ENCODE data around the gene MYO1G.
A peak's percentile ranks its signal among the peaks of the same experiment; 100 is the strongest.
"Not testable (repeated sequence)": the region's sequence is repeated elsewhere in the genome, so short reads cannot be mapped to it uniquely, and the experiment has no call there.

The MYO1G gene

DNA sequence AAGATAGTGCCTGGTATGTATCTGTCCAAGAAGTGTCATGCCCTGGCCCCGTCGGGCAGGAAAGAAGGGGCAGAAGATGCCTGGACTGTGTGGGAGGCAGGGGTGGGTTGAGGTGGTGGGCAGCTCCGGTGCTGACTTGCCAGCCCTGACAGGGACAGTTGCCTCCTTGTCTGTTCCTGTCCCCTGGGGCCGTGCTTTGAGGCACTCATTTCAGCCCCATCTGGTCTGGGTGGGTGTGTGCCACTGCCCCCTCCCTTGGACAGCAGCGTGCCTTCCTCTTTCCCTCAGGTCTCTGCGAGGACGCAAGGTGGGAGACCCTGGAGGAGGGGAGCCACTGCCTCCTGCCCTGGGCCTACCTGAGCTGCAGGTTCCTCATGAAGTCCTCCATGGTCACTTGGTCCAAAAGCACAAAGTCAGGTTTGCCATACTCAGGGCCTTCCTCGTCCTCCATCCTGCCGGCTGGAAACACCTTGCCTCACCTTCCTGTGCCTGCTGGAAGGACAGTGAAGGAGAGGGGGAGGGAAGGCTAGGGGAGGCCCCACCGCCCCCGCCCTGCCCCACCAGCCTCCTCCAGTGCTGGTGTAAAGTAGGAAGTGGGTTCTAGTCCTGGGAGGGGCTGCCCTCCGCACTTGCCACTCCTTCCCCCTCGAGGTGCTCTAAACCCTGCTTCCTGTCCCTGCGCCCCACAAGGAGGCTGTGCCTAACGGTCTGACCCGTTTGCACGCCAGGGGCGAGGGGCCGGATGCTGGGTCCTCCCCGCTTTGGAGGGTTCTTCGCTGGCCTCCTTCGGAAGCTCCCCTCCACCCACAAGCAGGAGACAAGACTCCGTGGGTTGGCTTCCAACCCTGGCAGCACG lies at the start of gene MYO1G:
Gene MYO1G, minus strand, starts transcription at position 505 of the 856 bp plus-strand sequence. Its CDS starts 54 bp downstream, at position 451.
- no peak for DNase-seq

DNA sequence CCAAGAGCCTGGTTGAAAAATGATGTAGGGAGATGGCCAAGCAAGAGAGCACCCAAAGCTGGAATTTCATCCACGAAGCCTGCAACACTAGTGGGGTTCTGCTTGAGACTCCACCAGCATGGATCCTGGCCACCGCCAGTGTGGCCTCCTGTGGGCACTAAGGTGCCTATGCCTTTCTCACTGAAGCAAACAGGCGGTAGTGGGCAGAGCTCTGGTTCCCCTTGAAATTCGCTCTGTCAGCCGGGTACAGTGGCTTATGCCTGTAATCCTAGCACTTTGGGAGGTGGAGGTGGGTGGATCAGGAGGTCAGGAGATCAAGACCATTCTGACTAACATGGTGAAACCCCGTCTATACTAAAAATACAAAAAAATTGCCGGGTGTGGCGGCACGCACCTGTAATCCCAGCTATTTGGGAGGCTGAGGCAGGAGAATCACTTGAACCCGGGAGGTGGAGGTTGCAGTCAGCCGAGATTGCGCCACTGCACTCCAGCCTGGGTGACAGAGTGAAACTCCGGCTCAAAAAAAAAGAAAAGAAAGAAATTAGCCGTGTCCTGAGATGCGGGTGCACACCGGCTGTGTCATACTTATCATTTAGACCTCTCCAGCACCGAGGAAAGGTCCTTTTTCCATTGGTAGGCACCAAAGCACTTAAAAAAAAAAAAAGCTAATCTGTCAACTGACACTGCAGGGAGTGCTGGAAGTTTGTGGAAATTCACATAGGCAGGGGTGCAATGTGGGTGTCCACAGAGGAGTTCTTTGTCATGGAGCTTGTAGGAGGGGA lies 49.5 kb upstream of the MYO1G start:
- DNase-seq = no peak

DNA sequence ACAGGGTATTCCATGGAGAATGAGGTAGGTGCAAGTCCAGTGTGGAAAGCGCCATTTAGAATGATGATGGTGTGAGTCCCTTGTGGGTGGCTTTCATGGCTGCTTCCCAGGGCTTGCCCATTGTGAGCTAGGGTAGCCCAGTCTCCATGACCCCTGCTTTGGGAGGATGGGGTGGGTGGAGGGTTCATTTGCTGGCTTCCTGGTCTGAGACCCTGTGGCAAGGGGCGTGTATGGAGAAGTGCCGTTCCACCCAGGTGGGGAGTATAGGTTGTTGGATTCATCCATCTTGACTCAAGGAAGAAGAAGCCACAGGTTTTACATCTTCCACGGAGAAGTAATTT lies 48.9 kb upstream of the MYO1G start:
- no peak for DNase-seq

DNA sequence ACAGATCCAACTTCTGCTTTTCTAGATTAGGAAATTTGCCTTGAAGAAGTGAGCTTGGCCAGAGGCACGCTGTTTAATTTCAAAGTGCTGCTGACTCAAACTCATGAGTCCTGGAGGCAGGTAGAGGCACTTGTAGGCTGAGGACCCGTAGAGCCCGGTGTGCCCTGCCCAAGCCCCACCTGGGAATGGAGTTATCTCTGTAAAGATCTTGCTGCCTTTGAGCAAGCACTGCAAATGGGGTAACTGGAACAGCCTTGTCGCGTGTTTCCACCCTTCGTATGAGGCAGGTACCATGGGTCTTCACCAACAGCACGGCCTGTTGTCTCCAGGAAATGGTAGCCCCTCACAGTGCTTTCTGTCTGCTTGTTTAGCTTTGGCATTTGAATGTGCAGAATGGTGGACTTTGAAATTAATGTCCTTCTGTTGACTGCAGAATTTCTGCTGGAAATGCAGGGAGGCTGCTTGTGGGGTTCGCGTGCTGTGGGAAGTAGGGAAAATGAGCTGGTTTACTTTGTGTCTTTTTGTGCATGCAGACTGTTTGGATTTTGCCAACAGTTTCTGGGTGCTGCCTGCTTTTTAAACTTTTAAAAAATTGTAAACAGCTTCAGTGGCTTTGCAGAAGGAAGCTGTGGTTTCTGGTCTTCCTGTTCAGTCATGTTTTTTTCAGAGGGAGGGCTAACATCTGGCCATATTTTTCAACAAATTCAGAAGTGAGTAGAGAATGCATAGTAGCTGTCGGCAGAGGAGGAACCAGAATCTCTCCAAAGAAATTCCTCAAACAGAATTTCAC lies 48.4 kb upstream of the MYO1G start:
- no peak for DNase-seq

DNA sequence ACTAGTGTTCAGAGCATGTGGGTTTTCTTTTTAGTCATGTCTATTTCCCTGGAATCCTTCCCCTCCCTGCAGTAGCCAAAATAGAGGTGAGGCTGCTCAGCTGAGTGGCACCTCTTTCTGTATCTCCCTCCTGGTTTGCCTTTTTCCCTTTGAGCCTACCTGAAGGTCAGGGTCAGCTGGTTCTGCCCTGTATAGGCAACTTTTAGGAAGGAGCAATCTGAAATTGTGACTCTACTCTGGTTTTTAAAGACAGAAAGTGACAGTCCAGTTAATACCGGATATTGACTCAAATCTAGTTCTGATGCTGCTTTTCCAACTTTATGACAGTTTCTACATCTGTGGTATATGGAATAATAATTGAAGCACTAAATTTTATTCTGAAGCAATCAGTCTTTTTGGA lies 47.2 kb upstream of the MYO1G start:
- DNase-seq = no peak

DNA sequence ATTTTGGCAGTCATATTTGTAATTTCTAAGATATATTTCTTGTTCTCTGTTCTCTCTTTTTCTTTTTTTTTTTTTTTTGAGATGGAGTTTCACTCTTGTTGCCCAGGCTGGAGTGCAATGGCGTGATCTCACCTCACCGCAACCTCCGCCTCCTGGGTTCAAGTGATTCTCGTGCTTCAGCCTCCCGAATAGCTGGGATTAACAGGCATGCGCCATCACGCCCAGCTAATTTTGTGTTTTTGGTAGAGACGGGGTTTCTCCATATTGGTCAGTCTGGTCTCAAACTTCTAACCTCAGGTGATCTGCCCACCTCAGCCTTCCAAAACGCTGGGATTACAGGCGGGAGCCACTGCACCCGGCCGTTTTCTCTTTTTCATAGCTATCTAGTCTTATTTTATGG lies 46.7 kb upstream of the MYO1G start:
- not testable (repeated sequence) for DNase-seq

DNA sequence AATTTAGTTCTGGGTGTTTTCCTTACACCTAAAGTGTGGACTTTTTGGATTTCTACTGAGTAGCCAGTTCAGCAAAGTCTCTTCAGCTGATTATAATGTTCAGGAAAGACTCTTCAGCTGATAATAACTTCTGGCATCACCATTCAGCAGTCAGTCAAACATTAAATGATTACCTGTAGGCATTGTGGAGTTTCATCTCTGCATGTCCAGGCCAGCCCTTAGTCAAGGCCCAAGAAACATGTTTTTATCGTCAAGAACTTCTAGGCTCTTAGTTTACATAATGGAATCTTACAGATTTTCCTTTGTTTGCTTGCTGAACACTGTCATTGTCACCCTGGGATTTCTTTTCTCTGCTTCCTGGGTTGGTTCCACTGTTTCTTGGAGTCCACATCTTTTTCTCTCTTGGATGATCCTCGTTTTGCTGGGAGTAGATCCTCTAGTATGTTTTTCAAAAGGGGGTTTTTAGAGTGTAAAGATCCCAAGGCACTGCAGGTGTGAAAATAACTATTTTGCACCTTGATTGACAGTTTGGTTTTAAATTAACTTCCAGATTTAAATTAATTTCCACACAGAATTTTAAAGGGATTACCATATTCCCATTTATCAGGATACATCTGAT lies 45.4 kb upstream of the MYO1G start:
- DNase-seq = no peak

DNA sequence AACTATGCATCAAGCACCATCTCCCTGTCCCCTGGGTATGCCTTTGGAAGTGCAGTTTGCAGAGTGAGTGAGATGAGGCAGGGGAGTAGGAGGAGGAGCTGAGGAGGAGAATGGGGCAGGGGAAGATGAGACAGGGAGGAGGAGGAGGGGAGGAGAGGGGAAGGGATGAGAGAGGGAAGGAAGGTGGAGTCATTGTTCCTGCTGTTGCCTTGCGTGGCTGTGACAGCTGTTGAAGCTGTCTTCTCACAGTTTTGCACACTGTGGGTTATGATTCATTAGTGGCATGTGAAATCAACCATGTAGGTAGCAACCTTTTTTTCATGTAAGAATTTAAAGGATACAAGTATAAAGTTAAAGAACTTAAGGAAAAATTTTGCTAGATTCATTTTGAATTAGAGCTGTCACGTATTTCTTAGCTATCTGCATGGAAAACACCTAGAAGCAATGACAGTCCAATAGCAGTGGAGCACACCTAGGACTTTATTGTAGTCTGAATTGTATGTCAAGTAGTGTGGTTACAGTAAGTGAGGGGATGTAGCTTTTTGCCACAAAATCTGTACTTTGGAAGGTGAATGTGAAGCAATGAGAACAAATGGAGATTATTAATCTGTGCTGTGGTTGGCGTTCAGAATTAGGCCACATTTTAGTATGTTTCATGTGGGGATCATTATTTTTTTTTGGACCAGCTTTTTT lies 42.9 kb upstream of the MYO1G start:
- DNase-seq = no peak

DNA sequence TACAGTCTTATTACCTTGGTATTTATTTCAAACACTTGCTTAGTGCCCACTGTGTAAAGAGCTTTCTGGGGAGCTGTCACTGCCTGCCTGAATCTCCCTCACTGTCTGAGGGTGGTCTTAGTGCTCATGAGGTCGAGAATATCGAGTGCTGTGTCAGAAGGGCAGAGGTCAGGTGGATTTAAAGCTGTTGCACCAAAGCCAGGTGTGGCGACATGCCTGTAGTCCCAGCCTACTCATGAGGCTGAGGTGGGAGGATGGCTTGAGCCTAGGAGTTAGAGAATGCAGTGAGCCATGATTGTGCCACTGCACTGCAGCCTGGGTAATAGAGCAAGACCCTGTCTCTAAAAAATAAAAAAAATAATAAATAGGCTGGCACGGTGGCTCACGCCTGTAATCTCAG lies 42.1 kb upstream of the MYO1G start:
- no peak for DNase-seq

DNA sequence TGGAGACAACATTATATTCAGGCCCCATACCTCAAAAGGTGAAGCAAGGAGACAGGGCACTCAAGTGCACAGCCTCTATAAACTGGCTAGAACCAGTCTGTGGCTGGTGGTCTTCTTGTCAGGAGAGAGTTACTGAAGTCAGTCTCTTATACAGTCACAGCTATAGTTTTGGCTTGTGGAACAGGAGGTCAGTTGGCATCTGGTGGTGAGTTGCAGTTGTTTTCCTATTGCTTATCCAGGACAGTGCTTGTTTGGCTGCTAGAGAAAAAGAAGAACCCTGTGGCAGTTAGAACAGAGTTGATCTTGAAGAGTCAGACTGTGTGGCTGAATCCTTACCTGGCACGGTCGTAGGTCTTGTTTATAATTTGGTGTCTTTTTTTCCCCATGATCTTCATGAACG lies 38.4 kb upstream of the MYO1G start:
- DNase-seq = no peak

DNA sequence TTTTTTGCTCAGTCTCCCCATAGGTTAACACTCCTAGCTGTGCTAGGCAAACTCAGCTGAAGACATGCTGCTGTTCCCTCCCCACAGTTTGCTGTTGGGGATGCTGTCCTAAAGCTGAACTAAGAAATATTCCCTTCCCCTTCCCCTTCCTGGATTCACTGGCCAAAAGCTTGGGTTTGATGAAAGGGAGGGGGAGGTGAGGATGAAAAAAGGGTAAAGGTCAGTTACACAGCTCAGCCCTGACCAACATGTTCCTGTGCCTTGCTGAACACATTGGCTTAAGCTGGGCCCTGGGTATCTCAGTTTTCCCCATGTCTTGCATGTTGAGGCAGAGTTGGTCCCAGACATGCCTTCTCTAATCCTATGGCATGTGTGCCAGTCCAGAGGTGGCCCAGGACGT lies 36.5 kb upstream of the MYO1G start:
- DNase-seq = no peak

DNA sequence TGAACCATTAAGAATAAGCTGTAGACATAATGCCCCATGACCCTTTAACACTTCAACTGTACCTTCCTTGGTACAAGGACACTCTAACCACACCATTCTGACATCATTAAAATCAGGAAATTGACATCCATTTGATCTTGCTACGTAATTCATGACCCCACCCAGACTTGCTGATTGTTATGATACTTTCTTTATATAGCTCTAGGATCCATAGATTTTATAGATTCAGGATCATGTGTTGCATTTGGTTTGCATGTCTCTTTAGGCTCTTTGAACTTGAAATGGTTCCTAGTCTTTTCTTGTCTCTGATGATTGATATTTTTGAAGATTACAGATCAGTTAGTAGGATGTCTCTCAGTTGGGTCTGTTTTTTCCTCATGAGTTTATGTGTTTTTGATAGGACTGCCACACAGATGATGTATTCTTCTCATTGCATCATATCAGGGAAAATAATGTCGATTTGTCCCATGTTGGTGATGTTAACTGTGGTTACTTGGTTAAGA lies 34.7 kb upstream of the MYO1G start:
- no peak for DNase-seq

DNA sequence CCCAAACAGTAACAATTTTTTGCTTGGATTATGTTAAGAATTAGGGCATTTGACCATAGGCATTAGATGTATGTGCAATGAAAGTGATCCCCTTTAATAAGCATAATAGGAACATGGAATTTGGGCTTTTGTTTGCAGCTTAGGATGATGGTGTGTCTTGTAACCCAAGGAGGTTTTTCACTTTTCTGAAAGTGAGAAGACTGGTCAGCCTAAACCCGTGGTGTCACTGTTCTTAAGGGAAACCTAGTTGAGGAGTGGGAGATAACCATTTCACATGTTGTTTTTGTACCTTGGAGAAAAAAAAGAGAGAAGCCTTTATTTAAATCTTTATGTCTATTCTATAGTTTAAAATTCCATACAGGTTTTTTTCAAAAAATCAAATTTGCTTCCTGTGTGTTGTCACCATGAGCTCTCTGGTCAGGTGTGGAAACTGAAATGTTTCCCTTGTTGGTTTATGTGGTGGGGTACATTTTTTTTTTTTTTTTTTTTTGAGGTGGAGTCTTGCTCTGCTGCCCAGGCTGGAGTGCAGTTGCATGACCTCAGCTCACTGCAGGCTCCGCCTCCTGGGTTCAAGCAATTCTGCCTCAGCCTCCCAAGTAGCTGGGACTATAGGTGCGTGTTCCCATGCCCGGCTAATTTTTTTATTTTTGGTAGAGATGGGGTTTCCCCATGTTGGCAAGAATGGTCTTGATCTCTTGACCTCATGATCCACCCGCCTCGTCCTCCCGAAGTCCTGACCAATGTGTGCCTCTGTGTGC lies 28.9 kb upstream of the MYO1G start:
- no peak for DNase-seq

DNA sequence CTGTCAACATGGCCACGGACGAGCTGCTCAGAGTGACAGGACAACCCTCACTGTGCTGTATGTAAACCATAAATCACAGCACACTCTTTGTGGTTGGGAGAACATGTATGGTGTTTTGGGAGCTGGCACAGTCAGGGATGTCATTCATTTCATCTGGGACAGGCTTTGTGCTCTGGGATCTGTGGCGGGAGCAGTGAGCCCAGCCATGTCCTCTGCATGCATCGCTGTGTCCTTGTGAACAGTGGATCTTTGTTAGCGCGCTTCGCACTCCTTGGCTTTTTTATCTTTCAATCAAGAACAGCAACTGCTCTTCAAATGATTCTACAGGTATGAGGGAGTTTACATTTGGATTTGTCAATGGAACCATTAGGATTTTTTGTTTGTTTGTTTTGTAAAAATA lies 28.3 kb upstream of the MYO1G start:
- DNase-seq = no peak

DNA sequence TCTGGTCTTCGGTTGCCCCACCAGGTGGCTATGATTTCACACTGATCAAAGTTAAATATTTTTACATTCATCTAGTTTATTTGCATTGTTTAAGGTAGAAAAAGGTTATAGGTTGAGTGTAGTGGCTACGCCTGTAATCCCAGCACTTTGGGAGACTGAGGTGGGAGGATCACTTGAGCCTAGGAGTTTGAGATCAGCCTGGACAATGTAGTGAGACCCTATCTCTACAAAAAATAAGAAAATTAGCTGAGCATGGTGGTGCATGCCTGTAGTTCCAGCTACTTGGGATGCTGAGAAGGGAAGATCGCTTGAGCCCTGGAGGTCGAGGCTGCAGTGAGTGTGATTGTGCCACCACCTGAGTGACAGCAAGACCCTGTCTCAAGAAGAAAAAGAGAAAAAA lies 25.0 kb upstream of the MYO1G start:
- DNase-seq = no peak

DNA sequence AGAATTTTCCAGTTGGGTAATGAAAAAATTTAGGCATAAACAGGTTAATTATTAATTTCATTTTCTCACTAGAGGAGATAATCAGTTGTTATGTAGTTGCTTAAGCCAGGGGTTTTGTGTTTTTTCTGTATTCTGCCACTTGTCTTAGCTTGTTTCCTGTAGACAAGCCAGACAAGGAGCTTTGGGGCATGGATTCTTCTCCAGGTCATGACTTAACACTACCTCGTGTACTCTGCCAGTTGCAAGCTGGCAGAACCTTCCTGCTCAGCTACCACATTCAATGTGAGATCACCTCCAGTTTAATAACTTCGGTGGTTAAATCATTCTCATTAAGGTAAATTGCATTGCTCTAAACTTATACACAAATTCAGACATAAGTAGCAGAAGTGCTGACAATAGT lies 23.0 kb upstream of the MYO1G start:
- DNase-seq = no peak

DNA sequence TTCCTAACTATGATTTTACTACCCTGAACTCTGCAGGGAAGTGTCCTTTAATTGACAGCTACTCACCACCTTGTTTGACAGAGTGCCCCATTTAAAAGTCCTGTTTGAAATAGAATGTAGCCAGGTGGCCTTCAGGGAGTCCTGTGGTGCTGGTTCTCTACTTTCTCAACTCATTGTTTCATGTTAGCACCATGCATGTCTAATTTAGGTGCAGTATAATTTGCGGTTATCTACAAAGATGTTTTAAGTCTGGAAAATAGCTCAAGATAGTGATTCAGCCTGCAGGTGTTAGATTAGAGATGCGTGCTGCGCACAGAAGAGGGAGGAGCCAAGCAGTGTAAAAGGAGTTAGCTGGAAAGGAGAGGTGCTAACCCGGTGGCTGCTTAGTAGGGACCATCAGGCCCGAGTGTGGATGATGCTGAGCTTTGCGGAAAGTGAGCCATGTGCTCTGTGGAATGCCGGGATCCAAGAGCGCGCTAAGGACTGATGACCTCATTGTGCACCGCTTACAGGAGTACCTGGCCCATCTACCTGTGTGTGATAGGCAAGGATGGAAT lies 22.4 kb upstream of the MYO1G start:
- peak; percentile 36 for DNase-seq

DNA sequence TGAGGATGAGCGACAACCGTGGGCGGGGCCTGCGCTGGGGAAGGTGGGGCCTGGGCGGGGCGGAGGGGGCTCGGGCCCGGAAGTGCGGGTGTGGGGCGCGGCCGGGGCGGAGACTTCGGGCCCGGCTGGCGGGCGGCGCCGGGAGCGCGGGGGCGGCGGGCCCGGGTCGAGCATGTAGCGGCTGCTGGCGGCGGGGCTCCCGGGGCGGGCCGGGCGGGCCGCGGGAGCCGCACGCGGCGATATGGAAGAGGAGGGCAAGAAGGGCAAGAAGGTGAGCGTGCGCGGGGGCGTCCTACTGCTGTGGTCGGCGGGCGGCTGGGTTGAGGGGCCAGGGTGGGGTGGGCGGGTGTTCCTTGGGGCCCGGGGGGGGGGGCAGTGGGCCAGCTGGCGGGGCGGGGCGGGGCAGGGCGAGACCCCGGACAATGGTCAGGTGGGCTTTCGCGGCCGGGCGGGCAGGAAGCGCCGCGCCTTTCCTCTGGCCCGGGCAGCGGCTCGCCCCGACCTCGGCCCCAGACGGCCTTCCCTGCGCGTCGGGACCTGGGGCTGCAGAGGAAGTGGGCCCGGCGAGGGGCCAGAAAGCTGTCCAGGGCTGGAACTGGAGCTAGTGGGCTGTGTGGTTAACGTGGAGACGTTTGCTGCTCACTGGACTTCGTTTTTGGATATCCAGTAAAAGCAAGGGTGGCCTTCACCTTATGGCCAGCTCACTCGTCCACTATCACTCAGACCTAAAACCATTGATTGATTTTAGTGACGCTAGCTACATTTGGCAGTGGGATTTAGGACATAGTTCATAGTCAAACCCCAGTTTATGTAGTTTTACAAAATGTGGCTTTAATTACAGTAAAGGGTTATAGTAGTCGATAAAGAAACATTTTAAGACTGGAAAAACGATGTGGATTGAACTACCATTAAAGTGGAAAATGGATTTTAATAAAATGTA lies 21.5 kb upstream of the MYO1G start, which contains the start of gene CCM2:
Gene CCM2, plus strand, starts transcription at position 109 of the 940 bp plus-strand sequence. Its CDS starts 133 bp downstream, at position 242.
- no peak for DNase-seq

DNA sequence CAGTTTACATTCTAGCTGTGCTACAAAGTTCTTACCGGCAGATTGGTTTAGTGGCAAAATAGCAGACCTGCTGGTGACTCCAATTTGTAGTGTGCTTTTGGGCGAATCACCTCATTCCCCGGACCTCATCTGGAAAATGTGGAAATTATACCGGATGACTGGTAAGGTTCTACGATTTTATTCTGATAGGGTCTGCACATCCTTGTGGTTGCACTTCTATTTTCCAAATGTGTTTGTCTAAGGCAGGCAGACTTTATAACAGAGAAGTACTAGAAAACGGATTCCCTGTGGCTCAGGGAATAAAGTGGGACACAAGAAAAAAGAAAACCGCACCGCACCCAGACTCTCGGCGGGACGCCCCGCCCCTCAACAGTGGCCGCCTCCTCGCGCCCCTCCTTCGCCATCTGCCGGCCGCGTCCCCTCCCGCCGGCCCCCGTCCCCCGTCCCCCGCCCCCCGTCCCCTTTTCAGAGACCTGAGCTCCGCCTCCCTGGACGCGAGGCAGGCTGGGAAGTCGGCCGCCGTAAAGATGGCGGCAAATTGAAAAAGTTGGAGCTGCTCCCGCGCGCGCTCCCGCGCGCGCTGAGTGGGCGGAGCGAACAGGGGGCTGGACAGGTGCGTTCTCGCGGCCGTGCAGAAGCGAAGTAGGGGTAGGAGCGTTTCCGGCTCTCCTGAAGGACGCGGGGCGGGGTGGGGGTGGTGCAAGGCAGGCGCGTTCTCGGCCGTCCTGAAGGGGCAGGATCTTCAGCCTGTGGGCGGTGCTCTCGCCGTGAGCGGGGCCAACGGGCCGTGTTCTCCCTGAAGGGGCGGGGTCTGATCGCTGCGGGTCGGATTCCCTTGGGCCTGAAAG lies 20.7 kb upstream of the MYO1G start:
- DNase-seq = peak; percentile 100

Data from NCI-H1105 (cell line).